Erythroblast (primary cell): ENCODE results near the gene AXL.

Source experiments
- GATA1 ChIP-seq: IDR thresholded peaks from 2 replicates; pipeline ENCODE4 v1.6.1; 2011; ENCODE audit warnings: low read depth, mild to moderate bottlenecking, control low read depth, low read length, moderate library complexity
- POLR2A ChIP-seq: IDR thresholded peaks from 2 replicates; pipeline ENCODE4 v1.6.1; 2011; ENCODE audit warnings: mild to moderate bottlenecking, low read length

DNA sequence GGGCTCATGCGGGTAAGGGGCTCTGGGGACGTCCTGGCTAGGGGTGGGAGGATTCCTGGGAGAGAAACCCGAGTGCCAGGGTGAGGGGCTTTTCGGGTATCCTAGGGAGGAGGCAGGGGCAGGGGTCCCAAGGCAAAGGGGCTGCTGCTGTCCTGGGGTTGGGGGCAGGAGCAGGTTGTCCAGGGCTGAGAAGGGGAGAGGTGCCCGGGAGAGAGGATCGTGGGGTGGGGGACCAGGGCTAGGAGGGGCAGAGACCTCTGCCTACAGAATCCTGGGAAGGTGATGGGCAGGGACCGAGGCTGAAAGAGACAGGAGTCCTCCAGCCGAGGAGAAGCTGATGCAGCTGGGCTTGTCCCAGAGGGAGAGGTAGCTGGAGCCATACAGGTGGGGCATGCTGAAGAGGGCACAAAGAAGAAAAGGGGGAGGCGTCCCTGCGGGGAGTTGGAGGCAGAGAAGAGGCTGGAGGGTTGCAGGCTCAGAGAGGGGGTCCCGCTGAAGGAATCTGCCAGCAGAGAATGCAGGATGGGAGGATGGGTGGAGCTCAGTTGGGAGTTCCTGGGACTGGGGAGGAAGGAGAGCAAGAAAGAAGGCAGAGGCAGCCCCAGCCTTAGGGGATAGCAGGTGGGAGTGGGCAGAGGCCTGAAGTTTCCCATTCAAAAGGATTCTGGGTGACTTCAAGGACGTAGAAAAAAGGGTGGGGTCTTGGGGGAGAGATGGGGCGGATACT, 25.4 kb upstream of the AXL start:
- TF ChIP-seq POLR2A, result no peak
- no peak for TF ChIP-seq GATA1
